Anterior cingulate cortex (tissue), 58 donors: ENCODE data around the gene CLCA2.

Experiments used
- DNase-seq, 58 donors: peaks; one replicate each; lab custom pipeline; 2025; lab: John Stamatoyannopoulos, UW

The CLCA2 gene

DNA sequence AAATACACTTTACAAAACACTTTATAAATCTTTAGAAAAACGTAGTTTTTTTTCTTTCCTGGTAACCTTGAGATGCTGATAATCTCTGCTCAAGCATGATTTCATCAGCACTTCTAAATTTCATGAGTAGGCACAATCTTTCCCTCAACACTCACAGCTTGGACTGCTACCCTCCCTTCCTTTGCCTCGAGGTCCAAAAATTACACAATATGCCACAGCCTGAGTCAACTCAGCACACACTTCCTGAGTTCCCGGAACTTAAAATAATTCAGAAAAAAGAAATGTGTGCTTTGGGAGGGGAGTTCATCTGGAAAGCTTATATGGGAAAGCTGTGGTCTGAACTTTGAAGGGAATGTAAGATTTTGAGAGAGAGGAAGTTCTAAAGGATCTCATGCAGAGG is 5.9 kb downstream of the CLCA2 start:
- DNase-seq: peak in 4 of 58 donors; percentile 2 to 31 (median 8)

DNA sequence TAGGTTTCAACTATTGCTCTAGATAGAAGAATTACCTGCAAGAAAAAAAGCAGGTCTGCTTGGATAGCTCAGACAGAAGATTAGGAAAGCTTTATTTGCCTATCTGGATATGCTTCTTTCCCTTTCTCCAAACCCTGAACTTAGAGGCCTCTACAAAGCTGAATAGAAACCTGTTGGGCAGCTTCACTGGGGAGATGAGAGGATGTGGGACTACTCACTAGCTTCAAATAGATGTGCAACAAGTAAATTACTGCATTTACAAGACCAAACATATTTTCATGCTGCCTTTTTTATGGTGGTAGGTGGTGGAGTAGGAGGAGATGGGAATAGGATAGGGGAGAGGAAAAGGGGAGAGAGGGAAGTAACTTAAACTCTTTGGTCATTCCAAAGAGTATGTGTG is 6.4 kb downstream of the CLCA2 start:
- no peak for DNase-seq

DNA sequence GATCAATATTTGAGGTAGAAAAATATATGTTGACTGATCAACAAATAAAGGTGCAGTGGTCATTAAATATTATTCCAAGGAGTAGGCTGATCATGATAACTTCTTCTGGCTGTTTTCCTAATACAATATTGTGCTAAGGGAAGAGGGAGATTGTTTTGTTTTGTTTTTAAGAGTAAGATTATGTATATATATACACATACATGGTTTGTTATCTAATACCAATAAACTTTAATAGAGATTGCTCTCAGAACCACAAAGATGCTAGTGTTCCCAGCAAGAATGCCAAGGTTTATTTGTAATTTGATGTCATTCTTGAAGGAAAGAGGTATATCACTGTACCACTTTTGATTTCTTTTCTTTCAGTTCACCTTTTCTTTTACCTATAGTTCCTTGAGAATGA is 10.1 kb downstream of the CLCA2 start:
- no peak for DNase-seq

DNA sequence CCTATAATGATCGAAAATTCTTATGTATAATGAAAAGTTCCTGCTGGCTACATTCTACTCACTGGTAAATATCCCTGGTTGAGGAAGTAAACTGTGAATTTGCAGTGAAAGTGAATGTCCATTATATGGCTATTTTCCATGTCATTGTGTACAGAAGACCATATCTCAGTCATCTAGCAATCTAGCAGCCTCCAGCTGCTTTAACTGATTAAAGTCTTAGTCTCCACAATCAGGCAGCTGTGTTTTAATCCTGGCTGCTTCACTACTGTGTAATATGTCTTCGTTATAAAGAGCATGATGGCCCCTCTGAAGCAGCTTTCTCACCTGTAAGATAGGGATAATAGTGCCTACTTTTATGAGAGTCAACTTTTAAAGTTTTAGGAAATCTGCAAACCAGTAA is 11.4 kb downstream of the CLCA2 start:
- DNase-seq: no peak

DNA sequence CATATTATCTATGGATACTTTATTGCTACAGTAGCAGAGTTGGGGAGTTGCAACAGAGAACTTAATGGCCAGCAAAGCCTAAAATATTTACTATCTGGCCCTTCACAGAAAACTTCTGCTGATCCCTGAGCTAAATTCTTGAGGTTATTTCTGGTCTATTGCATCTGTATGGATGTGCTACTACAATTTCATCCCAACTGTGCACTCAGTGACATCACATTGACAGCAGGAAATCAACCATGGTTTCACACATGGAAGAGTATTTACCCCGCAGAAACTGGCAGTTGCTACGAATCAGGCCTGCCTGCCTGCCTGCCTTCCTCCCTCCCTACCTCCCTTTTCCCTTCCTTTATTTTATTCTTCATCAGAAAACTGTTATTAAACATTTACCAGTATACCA is 12.1 kb downstream of the CLCA2 start:
- DNase-seq: no peak

DNA sequence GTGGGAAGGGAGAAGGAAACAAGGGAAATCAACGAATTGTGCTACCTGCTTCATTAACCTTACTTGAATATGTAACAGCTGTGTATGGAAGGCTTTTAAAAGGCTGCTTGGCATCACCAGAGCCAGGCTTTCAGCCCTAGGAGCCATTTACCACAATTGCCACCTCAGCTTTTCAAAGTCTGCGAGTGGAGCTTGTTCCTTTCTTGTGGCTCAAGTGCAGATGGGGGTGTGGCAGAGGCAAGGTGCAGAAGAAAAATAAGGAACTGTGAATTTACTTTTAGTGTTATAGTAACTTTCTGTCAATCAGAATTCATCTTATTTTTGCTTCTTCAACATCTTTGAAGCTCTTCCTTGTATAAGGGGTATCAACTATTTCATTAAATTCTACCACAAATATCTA is 17.6 kb downstream of the CLCA2 start:
- no peak for DNase-seq

DNA sequence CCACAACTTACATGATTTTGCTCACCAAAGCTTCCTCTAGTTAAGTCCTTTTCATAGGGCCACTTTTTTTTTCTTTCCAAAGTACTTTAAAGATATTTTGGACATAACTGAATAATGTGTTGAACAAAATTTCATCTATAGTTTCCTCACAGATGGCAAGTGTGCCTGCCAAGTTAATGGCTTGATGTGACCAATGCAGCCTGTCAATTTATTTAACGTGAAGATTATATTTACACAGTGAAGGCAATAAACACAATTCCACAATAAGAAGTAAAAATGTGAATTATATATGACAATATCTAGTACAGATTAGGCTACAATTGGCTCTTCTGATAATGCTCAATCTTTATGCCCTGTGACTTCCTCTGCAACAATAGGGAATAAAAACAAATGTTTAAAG is 18.0 kb downstream of the CLCA2 start:
- DNase-seq: no peak

DNA sequence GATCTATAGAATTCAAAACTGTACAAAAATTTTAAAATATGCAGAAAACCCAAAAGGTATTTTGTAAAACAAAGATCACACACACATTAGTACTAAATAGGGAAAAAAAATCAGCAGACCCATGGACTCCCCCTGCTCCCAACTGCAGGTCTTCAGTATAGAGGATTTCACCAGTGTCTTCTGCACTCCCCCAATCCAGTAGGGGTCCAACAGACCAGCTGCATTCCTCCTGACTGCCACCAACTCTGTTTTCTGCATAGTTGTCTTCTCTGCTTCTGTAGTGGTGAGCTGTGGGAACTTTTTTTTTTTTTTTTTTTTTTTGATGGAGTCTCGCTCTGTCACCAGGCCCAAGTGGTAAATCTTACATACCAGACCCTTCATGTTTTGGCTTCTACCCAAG is 21.9 kb downstream of the CLCA2 start:
- DNase-seq: no peak

DNA sequence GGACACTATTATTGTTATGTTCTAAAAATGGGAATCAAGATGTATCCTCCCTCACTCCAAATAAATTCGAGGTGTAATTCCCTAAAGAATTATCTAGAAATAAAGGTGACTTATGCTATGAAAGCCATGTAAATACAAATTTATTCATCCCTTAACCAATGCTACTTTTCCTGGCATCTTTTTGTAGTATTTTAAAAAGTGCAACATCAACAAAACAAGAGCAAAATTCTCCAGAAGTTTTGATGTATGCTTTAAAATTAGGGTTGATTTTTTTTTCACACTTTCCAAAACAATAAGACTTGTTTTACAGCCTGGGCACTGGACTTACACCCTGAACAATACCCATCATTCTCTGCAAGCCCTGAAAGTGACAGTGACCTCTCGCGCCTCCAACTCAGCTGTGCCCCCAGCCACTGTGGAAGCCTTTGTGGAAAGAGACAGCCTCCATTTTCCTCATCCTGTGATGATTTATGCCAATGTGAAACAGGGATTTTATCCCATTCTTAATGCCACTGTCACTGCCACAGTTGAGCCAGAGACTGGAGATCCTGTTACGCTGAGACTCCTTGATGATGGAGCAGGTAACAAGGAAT is 23.3 kb downstream of the CLCA2 start:
- DNase-seq: peak in 39 of 58 donors; percentile 1 to 82 (median 26)

DNA sequence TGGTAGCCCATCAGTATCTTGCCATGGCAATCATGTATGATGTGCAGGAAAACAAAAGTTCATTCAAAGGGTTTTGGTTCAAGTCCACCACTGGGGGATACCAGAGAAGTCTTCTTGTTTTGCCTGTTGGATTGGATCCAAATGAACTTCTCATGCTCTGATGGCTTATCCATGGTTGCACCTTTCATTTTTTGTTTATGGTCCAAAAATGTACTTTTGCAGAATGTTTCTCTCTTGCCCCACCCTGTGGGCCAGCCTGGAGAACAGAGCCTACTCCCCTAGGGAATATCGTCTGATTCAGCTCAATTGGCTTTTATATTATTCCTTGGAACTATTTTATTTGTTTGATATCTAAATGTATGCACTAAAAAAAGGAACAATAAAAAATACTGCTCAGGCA is 24.7 kb downstream of the CLCA2 start:
- no peak for DNase-seq

DNA sequence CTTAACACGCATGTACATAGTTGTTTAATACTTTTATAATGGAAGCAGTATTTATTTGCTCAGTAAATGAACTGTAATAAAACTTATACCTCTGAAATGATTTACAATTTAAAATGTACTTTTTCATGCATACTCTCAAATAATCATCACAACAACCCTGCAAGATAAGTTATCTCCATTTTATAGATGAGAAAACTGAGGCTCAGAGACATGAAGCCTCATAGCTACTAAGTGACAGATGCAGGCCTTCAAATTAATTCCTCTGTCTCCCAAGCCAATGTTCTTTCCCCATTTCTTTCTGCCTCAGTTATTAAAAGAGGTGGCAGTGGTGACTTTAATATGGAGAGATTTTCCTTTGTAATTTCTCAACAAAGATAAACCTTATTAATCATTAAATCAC is 25.1 kb downstream of the CLCA2 start:
- no peak for DNase-seq

DNA sequence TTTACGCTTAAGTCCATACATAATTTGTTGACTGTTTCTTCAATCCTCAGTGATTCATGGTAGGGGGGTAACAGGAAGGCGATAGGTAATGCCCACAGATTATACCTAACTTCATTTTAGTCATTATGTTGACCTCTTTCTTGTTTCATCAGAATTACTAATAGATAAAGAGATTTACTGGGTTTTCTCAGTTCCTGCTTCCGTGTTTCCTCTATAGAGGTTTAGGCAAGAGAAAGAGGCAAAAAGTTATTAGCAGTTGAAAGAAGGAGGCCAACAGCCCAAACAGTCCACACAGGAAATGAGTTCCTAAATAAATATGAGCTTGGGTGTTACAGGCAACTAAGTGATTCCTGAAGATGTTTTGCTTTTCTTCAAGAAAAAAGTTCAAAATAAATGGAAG is 26.9 kb downstream of the CLCA2 start:
- no peak for DNase-seq

DNA sequence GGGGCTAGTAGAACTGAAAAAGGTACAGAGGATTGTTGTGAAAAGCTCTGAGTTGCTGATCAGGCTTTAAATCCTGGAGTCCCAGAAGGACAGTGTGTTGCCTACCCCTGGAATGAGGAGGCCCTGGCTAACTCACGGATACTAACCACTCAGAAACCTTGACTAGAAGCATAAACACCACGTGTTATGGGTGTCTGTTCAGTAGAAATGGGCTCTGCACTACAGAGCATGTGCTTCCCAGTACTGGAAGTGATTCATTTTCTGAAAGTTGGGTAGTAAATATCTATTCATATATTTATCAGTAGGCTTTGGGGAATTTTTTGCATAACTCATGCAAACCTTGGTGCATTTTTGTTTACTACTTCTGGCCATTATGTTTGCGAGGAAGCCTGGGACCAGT is 29.7 kb downstream of the CLCA2 start:
- no peak for DNase-seq

DNA sequence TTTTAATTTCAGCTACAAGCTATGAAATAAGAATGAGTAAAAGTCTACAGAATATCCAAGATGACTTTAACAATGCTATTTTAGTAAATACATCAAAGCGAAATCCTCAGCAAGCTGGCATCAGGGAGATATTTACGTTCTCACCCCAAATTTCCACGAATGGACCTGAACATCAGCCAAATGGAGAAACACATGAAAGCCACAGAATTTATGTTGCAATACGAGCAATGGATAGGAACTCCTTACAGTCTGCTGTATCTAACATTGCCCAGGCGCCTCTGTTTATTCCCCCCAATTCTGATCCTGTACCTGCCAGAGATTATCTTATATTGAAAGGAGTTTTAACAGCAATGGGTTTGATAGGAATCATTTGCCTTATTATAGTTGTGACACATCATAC is 31.1 kb downstream of the CLCA2 start:
- no peak for DNase-seq

DNA sequence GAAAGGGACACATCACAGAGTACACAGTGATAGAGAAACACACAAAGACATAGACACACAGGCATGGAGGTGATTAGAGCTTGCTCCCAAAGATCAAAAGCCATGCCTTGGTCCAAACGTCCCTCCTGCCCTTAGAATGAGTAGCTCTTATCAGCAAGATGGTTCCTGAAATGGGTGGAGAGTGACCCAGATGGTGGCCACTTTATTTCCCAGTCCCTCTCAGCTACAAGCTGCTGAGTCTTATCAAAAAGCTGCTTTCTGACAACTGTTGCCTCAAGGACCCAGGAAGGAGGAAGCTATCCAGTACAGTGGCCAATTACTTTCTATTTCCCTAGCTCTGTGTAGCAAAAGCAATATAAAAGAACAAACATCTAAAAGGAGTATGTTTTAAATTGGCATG is 37.0 kb downstream of the CLCA2 start:
- no peak for DNase-seq

DNA sequence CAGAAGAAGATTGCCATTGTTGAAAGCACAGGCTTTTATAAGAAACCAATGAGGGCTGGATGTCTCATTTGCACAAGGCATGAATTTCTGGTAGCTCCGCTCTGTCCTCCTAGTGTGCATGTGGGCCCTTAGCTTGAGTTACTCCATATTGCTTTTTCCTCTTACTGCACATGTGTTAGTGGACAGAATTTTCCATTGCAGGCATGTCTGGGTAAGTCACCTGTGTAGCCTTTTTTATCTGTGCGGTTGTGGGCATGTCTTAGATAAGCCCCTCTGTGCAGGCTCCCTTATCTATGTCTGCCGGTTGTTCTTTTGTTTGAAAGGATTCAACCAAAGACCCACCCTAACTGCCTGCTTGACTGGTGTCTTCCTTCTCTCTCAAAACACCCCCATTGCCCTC is 37.5 kb downstream of the CLCA2 start:
- DNase-seq: no peak

DNA sequence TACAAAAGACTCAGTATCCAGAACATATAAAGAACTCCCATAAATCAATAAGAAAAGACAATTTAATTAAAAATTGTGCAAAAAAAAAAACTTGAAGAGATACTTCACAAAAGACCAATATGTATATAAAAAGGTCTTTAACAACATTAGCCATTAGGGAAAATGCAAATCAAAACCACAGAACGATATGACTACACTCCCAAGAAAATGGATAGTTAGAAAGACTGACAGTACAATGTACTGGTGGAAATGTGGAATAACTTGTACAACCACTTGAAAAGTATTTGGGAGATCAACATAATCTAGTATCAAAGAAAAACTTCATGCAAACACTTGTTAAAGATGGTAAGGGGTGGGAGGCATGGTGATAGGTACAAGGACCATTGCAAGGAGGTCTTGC is 40.8 kb downstream of the CLCA2 start:
- no peak for DNase-seq

DNA sequence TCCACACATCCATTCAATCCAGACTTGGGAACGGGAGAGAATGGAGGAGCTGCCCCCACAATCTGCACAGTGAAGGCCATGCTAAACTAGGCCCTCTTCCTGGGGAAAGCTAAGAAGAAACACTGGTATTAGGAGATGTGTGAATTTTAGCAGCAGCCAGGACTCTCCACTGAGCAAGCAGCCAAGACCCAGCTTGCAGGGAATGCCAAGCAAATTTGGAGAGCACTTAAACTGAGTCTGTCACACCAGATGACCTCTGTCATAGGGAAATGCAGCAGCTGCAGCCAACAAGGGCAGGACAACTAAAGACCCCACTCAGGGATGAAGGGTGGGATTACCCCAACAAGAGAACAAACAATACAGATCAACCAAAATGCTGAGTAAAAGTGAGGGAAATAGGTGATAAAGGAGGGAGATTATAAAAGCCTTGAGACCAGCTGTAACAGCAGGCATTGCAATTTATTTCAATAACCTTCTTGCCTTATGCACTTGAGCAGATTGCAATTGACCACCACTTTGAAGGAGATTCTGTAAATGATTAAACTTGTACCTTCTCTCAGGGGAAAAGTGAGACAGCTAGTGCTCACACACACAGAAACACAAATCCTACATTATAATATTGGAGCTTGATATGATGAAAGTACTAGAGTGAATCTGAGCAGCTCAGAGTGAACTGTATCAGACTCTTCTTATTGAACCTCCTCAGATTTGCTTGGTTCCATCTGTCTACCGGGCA is 42.3 kb downstream of the CLCA2 start:
- DNase-seq: peak in 1 of 58 donors; percentile 5

DNA sequence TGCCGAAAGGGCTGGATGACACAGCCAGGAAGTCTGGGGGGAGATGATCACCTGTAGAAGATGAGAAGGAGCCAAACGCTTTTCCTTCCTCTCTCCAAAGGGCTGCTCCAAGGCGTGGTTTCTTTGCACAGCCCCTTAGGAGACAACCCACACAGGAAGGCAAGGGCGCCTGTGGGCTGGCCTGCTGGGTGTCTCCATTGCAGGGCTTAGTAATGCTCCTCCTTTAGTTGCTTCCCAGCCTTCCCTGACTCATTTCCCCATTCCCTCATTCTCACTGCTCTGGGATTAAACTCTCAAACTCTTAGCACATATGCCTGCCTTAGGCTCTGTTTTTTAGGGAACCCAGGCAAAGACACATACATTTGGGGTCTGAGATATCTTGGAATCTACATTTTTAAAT is 43.0 kb downstream of the CLCA2 start:
- no peak for DNase-seq

DNA sequence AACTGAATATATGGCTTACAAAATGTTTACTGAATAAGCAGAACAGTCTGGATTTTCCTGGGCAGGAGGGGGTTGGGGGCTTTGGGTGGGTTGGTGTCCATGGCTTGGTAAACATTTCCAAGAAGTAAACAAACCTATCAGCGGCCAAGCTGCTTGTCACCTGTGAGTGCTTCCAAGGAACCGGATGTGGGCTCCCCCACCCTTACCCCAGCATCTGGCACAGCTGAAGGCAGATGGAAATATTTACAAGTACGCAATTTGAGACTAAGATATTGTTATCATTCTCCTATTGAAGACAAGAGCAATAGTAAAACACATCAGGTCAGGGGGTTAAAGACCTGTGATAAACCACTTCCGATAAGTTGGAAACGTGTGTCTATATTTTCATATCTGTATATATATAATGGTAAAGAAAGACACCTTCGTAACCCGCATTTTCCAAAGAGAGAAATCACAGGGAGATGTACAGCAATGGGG is 44.6 kb downstream of the CLCA2 start, which contains the start of gene CLCA1:
TSS of gene CLCA1 (plus strand) at position 427 of the 477 bp plus-strand sequence. CDS start at position 472, 45 bp downstream.
- no peak for DNase-seq

DNA sequence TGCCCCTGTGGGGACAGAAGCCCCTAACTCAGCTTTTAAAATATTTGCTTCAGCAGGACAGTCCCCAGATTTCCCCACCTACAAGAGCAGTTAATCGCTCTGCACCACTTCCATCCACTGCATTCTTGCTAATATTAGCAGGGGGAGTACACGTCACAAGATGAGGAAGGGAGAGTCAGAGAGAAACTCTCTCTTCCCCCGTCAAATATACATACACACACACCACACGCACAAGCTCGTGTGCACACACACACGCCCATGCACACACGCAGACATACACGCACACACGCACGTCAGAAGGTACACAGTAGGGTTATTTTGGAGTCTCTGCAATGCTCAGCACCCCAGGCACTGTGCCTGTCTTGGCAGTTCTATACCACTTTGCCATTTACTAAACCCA is 46.9 kb downstream of the CLCA2 start:
- peak in 1 of 58 donors; percentile 9 for DNase-seq

DNA sequence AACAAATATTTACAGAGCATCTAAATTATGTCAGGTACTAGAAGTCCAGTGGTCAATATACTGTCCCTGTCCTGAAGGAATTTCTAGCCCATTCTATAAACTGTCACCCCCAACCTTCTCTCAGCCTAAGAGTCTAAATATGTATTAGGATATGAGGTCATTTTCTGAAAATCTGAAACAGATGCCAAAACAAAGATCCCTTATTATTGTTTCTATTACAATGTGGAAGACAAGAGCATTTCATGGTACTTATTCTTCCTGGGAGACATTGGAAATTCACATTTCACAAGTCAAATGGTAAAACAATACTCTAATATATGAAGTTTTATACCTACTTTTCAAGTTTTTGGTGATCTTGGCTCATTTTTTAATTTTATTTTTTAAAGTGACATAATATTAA is 47.3 kb downstream of the CLCA2 start:
- no peak for DNase-seq
